NB4 (cell line): ENCODE measurements around the gene TMEM238.

Experiments used
- DNase-seq: peaks from one replicate; pipeline ENCODE4 v3.0.0; 2010; ENCODE audit warnings: low read depth
- H3K4me3 ChIP-seq: one replicate; pipeline ENCODE4 v1.5.1; 2011; ENCODE audit warnings: mild to moderate bottlenecking, low read depth, low read length, moderate library complexity
- MYC ChIP-seq: IDR thresholded peaks from 2 replicates; pipeline ENCODE4 v1.6.1; 2011; ENCODE audit warnings: low read depth, low read length
- POLR2A ChIP-seq: IDR thresholded peaks from 2 replicates; pipeline ENCODE4 v1.6.1; 2011; ENCODE audit warnings: mild to moderate bottlenecking; ENCODE audit not compliant: insufficient read length; ENCODE audit errors: extremely low read depth
- TF ChIP-seq, protein P1 (sequence below): IDR thresholded peaks from one replicate; pipeline ENCODE4 v1.5.1; 2012; ENCODE audit warnings: low read depth, low read length
- TF ChIP-seq, protein P2 (sequence below): IDR thresholded peaks from 2 replicates; pipeline ENCODE4 v1.6.1; 2011; ENCODE audit warnings: low read depth, low read length

TMEM238 gene

DNA sequence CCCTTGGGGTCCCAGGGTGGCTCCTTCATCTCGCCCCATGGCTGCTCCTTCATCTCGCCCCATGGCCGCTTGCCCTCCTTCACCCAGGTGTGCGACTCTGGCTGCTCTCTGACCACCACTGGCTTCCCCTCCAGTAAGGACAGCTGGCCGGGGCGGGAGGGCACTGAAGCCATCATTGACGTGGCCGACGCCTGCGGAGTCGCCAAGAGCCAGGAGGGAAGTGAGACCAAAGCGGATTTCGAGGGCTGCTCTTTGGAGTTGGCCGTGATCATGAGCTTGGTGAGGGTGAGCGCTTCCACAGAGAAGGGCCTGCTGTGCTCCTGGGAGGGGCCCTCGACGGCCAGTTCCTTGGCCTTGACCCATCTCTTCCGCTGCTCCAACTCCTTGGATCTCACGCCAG, 25.6 kb downstream of the TMEM238 start:
- DNase-seq = no peak
- no peak for TF ChIP-seq MYC
- TF ChIP-seq, protein P1, sequence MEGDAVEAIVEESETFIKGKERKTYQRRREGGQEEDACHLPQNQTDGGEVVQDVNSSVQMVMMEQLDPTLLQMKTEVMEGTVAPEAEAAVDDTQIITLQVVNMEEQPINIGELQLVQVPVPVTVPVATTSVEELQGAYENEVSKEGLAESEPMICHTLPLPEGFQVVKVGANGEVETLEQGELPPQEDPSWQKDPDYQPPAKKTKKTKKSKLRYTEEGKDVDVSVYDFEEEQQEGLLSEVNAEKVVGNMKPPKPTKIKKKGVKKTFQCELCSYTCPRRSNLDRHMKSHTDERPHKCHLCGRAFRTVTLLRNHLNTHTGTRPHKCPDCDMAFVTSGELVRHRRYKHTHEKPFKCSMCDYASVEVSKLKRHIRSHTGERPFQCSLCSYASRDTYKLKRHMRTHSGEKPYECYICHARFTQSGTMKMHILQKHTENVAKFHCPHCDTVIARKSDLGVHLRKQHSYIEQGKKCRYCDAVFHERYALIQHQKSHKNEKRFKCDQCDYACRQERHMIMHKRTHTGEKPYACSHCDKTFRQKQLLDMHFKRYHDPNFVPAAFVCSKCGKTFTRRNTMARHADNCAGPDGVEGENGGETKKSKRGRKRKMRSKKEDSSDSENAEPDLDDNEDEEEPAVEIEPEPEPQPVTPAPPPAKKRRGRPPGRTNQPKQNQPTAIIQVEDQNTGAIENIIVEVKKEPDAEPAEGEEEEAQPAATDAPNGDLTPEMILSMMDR = no peak
- TF ChIP-seq, protein P2, sequence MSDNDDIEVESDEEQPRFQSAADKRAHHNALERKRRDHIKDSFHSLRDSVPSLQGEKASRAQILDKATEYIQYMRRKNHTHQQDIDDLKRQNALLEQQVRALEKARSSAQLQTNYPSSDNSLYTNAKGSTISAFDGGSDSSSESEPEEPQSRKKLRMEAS = no peak
- no peak for TF ChIP-seq POLR2A
- no peak overlapping the region for H3K4me3 ChIP-seq

DNA sequence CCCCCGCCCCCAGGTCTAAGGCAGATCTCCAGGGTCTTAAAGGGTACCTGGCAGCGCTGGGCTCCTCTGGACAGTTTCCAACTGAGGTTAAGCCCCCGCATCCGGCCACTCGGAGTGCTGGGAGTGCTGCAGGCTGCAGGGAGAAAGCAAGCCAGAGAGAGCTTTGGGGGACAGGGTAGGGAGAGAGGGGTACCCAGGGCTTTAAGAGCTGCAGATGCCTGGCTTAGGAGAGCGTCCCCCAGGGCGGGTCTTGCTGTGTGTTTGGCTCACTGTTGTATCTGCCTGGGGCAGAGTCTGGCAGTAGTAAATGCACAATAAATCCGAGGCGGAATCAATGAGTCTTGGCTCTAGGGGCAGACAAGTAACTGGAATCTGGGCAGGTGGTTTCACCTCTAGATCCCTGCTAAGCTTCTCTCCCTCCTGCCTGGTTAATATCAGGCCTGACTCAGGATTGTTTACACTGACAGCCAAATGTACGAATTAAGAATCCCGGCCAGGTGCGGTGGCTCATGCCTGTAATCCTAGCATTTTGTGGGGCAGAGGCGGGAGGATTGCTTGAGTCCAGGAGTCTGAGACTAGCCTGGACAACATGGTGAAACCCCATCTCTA, 28.8 kb downstream of the TMEM238 start:
- no peak overlapping the region for H3K4me3 ChIP-seq
- TF ChIP-seq, protein P1 = no peak
- no peak for TF ChIP-seq POLR2A
- TF ChIP-seq MYC = no peak
- TF ChIP-seq, protein P2 = no peak
- DNase-seq = no peak

DNA sequence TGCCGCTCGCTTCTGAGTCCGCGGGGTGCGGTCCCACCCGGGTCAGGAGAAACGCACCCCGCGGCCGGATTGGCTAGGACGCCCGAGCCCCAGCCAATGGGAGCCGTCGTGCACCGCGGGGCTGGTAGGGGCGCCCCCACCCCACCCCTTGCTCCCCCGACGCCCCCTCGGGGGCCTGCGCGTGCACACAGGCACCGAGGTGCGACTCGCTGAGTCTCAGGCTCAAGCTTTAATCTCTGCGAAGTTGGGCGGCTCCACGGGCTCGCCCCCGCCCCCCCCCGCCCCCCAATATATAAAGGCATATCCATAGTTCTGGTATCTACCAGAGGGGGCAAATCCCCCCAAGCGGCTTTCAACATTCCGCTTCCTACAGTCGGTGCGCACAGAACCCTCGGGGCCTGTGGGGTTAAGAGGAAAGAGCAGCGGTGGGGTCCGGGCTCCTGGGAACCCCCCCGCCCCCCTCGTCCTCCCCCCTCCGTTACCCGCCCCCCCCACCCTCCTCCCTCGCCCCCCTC, 29.3 kb downstream of the TMEM238 start, which contains the start of gene COX6B2:
COX6B2 (minus strand) TSS at position 22 of the 515 bp plus-strand sequence. CDS start 198 bp downstream, outside the sequence.
- no peak for DNase-seq
- no peak within 1 kb of the TSS for H3K4me3 ChIP-seq

DNA sequence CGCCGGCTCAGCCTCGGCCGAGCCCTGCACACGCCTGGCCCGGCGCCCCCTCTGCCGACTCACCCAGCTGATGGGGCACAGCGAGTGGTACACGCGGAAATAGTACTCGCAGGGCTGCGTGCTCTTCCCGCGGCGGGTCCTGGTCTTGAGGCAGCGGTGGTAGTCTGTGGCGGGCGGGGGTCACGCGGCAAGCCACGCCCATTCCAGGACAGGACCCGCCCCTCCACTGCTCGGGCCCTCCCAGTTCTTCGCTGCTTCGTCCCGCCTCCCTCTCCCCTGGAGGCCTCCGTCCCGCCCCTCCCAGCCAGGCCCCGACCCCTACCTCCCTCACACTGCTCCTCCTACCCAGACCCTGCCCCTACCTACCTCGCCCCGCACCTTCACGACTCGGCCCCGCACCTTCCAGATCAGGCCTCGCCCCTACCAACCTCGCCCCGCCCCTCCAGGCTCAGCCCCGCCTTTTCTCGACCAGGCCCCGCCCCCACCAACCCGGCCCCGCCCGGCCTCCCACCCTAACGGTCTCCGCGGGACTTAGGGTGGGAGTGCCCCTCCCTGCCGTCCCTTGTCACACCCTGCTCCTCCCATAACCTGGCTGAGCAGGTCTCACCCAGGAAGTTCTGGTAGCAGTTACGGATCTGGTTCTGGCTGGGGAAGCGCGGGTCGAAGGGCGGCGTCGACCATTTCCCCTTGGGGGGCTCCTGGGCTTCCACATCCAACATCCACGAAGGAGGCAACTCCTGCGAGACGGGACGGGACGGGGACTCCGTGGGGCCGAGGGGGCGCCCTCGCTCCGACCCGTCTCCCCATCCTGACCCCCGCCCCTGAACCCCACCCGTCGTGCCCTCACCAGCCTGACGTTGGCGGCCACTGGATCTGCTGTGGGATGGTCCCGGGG, 30.0 kb downstream of the TMEM238 start:
- no peak overlapping the region for H3K4me3 ChIP-seq
- no peak for TF ChIP-seq MYC
- TF ChIP-seq, protein P1 = no peak
- no peak for TF ChIP-seq POLR2A
- DNase-seq = peak; percentile 35

More for the DNA sequence above, 29.3 kb downstream of the TMEM238 start, which contains the start of gene COX6B2:
- TF ChIP-seq, protein P1 = no peak
- TF ChIP-seq POLR2A (no peak), MYC (no peak)
- TF ChIP-seq, protein P2 = no peak

DNA sequence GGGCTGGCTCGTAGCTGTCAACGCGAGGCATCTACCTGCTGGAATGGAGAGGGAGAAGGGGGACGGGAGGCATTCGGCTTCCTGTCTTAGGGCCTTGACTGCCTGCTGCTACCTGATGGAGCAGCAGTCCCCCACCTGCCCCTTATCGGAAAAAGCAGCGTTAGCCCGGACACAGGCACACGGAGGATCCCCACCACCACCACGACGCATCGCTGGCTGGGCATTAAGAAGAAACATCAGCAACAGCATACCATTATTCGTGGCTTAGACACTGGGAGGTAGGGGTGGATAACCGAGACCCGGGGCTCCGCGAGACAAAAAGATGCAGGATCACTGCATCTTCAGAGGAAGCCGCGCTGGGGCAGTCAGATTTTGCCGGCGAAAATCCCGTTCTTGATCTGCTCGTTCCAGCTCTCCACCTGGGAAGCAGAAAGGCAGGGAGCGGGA, 30.7 kb downstream of the TMEM238 start:
- no peak for DNase-seq
- TF ChIP-seq MYC (no peak), POLR2A (no peak)
- TF ChIP-seq, protein P2 = no peak
- TF ChIP-seq, protein P1 = no peak

More for the DNA sequence above, 30.7 kb downstream of the TMEM238 start:
- no peak overlapping the region for H3K4me3 ChIP-seq
